Adrenal gland (tissue), 12 donors: ENCODE data around the gene ARHGAP30. TPM values are rescaled to one million over a fixed set of nuclear protein-coding genes. Genes with fewer than 3 reads are reported as not detected.
"Not testable (repeated sequence)": the region's sequence is repeated elsewhere in the genome, so short reads cannot be mapped to it uniquely, and the experiment has no call there.

ENCODE experiments used
- DNase-seq, 7 donors: peaks; one replicate each; pipeline ENCODE4 v3.0.0-alpha.2; 2019 to 2020
- H3K27ac ChIP-seq, 5 donors: fragments of 200-600 bp; sonication (generic) in 4 of 5; 1 replicate in 3 of 5; 2 replicates in 2 of 5; pipeline versions ENCODE4 v1.5.1 to v1.8.0; 2016 to 2020; ENCODE audit warnings: mild to moderate bottlenecking in 1 of 5
- H3K27me3 ChIP-seq: fragments of 200-600 bp; 2 replicates; pipeline ENCODE4 v1.8.0; 2021
- H3K36me3 ChIP-seq, 2 donors: fragments of 200-600 bp; replicated peaks in 1 of 2; 1 replicate in 1 of 2; 2 replicates in 1 of 2; pipeline versions ENCODE4 v1.5.1 to v1.8.0; 2018 to 2022
- H3K4me1 ChIP-seq, 2 donors: fragments of 200-600 bp; replicated peaks in 1 of 2; 1 replicate in 1 of 2; 2 replicates in 1 of 2; pipeline versions ENCODE4 v1.5.1 to v1.8.0; 2018 to 2021
- H3K4me3 ChIP-seq, 4 donors: fragments of 200-600 bp; sonication (generic) in 3 of 4; one replicate each; pipeline ENCODE4 v1.5.1; 2016 to 2018
- H3K9me3 ChIP-seq, 3 donors: fragments of 200-600 bp; sonication (generic) in 1 of 3; replicated peaks in 1 of 3; 1 replicate in 2 of 3; 2 replicates in 1 of 3; pipeline versions ENCODE4 v1.5.1 to v1.8.0; 2016 to 2021
- CTCF ChIP-seq, 6 experiments: fragments of 450-650 bp in 4 of 6; fragments of 200-600 bp in 2 of 6; sonication (generic) in 1 of 6; IDR thresholded peaks; 1 replicate in 5 of 6; 2 replicates in 1 of 6; pipeline versions ENCODE4 v1.5.1 to v1.8.0; 2016 to 2021; ENCODE audit warnings: antibody characterized with exemption in 6 of 6, mild to moderate bottlenecking in 2 of 6, moderate library complexity in 1 of 6
- POLR2A ChIP-seq, 2 donors: fragments of 450-650 bp; IDR thresholded peaks; one replicate each; pipeline ENCODE4 v1.6.1; 2017; ENCODE audit warnings: antibody characterized with exemption in 2 of 2, mild to moderate bottlenecking in 2 of 2, moderate library complexity in 1 of 2
- WGBS, 4 donors: extraction: QIAGEN DNeasy Blood & Tissue Kit in 2 of 4; methylation state at CpG; one replicate each; pipeline versions ENCODE4 v1.1.5 to v1.1.7; 2013 to 2017; 5-methylcytosine and 5-hydroxymethylcytosine counted together
- intact Hi-C, 2 donors: fragments of 100-400 bp; cut with DNase I; formaldehyde crosslinking; loops; one replicate each; pipeline versions ENCODE4 v1.14.1 to v1.15.0; 2022 to 2023
- polyA plus RNA-seq, 3 donors: library from polyadenylated mRNA; stranded (reverse); fragments of 200-250 nt in 2 of 3; fragments of 350-450 nt in 1 of 3; fragmentation: Illumina TruSeq in 1 of 3; extraction: RNeasy Lipid Tissue Mini Kit (QIAGEN cat#74804) in 1 of 3; gene quantifications; one replicate each; pipeline ENCODE4 v1.2.3, GENCODE V29; 2013 to 2014
- total RNA-seq, 9 donors: library from RNA; depleted of rRNA in 4 of 9; stranded (reverse); fragments of >200 nt in 4 of 9; fragments of 120-200 nt in 1 of 9; fragmentation: NEBNext Ultra II Directional in 1 of 9; extraction: Animal tissue kit (Norgen Biotek cat#: 25700) in 1 of 9; gene quantifications; one replicate each; pipeline versions ENCODE4 v1.1.0 to v1.2.4, GENCODE V29; 2013 to 2023
- donor health status: healthy with polysubstance abuse.
- donor health status: Bipolar disorder and iron deficiency.
- donor health status: DM: yes; HTN: yes; CAD: no.
- donor health status: DM: no; HTN: no; CAD: no.
- donor health status: DM: no; HTN: no; CAD: no.
- donor health status: DM: yes; HTN: yes; CAD: no.

ARHGAP30 gene
- total and polyA plus RNA-seq, 12 donors: 0.89 to 17.5 (median 9.9) TPM

DNA sequence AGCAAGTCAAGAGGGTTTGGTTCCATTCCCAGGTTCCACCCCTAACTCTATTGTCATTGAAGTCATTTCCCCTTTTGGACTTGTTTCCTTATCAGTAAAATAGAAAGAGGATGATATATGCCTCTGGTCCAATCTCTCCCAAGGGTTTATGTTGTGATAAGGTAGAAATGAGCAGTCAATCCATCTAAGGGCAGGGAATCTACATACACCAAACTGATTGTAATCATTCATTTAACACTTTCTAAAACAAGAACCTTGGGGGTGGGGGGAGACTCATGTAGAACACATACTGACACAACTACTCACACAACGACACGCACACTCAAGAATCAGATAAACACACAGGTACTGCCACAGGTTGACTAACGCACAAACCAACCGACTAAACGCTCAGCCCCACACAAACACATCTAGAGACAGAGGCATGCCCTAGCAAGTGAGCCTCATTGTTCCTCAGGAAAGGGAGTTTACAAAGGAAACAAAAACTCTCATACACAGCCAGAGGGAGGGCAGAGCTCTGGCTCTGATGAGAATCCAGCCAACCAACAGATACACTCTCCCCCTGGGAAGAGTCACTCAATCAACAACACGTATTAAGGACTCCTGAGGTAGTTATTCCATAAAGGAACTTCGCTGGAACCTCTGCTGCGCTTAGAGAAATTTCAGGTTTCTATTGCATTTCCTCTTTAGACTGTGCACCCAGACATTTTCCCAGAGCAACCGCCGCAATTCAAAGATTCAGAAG lies 49.8 kb downstream of the ARHGAP30 start:
- Histone ChIP-seq H3K4me3 (peak overlapping the region in 3 of 4 donors; percentile 41 to 79 (median 74)), H3K27ac (peak overlapping the region; percentile 12 to 78 (median 64)), H3K9me3 (no peaks in the 10 kb centered on the region), H3K36me3 (no peaks in the 10 kb centered on the region), H3K27me3 (no peaks in the 10 kb centered on the region), H3K4me1 (peaks cover 15 to 37% of the 10 kb centered on the region in 2 donors)
- TF ChIP-seq CTCF (IDR thresholded peaks at IDR 0.05): no peak
- peak in 1 of 2 donors; percentile 29 for TF ChIP-seq POLR2A (IDR thresholded peaks at IDR 0.05)
- WGBS, 4 donors: 8 to 24% (median 12%) methylated on average over 10 of the region's 10 CpGs
- intact Hi-C loops: no loop called here
- DNase-seq: peak in 1 of 7 donors; percentile 26

DNA sequence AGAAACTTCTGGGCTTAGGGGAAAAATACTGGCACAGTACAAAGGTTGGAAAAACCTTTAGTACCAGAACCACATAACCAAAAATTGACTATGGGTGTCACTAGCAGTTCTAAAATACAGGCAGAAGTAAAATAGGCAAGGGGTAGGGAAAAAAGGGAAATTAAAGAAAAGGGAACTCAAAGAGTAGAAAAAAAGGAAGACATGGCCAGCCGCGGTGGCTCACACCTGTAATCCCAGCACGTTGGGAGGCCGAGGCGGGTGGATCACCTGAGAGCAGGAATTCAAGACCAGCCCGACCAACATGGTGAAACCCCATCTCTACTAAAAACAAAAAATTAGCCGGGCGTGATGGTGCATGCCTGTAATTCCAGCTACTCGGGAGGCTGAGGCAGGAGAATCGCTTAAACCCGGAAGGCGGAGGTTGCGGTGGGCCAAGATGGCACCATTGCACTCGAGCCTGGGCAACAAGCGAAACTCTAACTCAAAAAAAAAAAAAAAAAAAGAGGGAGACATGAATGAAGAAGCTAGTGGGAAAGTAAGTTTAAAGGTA lies 50.5 kb downstream of the ARHGAP30 start:
- DNase-seq, H3K27me3 ChIP-seq, H3K9me3 ChIP-seq, intact Hi-C loops, H3K4me3 ChIP-seq, H3K36me3 ChIP-seq: not testable (repeated sequence)
- Histone ChIP-seq H3K27ac (peak overlapping the region in 2 of 5 donors; percentile 72 to 78), H3K4me1 (peaks cover 22 to 44% of the 10 kb centered on the region in 2 donors)
- WGBS, 4 donors: 84 to 86% (median 85%) methylated on average over 15 of the region's 15 CpGs

DNA sequence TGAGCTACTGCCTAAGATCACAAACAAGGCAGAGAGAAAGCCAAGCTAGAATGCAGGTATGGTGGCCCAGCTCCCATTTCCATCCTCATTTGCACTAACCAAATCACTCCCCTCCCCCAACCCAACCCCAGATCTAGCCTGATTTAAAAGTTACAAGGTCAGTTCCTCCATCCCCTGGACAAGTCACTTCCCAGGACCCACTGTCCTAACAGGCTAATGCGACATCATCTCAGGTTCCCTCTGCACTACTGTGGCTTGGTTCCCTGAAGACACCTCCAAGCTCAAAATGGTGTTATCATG lies 51.1 kb downstream of the ARHGAP30 start:
- Histone ChIP-seq H3K9me3 (no peaks in the 10 kb centered on the region), H3K36me3 (no peaks in the 10 kb centered on the region), H3K27me3 (no peaks in the 10 kb centered on the region), H3K4me1 (peaks cover 25 to 48% of the 10 kb centered on the region in 2 donors), H3K27ac (peak overlapping the region in 3 of 5 donors; percentile 26 to 72 (median 72)), H3K4me3 (peak overlapping the region in 1 of 4 donors; percentile 14)
- DNase-seq: no peak
- TF ChIP-seq POLR2A (IDR thresholded peaks at IDR 0.05): no peak
- WGBS, 4 donors: 69 to 92% (median 81%) methylated on average over 1 of the region's 1 CpG
- intact Hi-C loops: no loop called here

- WGBS, 4 donors: 84 to 89% (median 86%) methylated on average over 5 of the region's 5 CpGs
- Histone ChIP-seq H3K36me3 (no peaks in the 10 kb centered on the region), H3K9me3 (no peaks in the 10 kb centered on the region), H3K4me1 (peaks cover 31 to 54% of the 10 kb centered on the region in 2 donors), H3K27me3 (no peaks in the 10 kb centered on the region), H3K4me3 (peak overlapping the region in 1 of 4 donors; percentile 14), H3K27ac (peak overlapping the region in 3 of 5 donors; percentile 26 to 72 (median 29))
- TF ChIP-seq CTCF (IDR thresholded peaks at IDR 0.05): no peak
- TF ChIP-seq POLR2A (IDR thresholded peaks at IDR 0.05): no peak
- no peak for DNase-seq
- intact Hi-C loops: no loop called here
Measured at GRCh38 chr1:161017756-161018630, 51.7 kb downstream of the ARHGAP30 start.

GRCh38 chr1:161017181-161017580 lies 52.5 kb downstream of the ARHGAP30 start:
- H3K9me3 ChIP-seq, DNase-seq, intact Hi-C loops, H3K4me3 ChIP-seq, H3K27me3 ChIP-seq, H3K36me3 ChIP-seq: not testable (repeated sequence)
- 70 to 87% (median 78%) methylated on average over 5 to 7 of the region's 7 CpGs for WGBS, 4 donors
- peak overlapping the region in 3 of 5 donors; percentile 29 to 46 (median 34) for H3K27ac ChIP-seq
- H3K4me1 ChIP-seq: peaks cover 33 to 58% of the 10 kb centered on the region in 2 donors

DNA sequence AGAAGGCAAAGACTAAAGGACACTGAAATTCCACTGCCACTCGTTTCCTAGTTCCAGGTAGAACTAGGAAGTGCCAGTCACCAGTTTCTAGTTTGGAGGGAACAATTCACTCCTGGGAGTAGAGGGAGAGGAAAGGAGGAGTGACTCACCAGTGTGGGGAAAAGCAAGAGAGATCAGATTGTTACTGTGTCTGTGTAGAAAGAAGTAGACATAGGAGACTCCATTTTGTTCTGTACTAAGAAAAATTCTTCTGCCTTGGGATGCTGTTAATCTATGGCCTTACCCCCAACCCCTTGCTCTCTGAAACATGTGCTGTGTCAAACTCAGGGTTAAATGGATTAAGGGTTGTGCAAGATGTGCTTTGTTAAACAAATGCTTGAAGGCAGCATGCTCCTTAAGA lies 53.0 kb downstream of the ARHGAP30 start:
- peak in 1 of 7 donors; percentile 20 for DNase-seq
- H3K4me1 ChIP-seq: peaks cover 33 to 58% of the 10 kb centered on the region in 2 donors
- intact Hi-C loops, H3K27me3 ChIP-seq, H3K9me3 ChIP-seq, H3K4me3 ChIP-seq, H3K27ac ChIP-seq, H3K36me3 ChIP-seq: not testable (repeated sequence)
- 15 to 50% (median 20%) methylated on average over 1 of the region's 1 CpG for WGBS, 4 donors
